ENCODE data around the gene LRRC3C. TPM values are rescaled to one million over a fixed set of nuclear protein-coding genes. Genes with fewer than 3 reads are reported as not detected.

The LRRC3C gene
- total RNA-seq, 1 donor from 2014 or later, result not detected

DNA sequence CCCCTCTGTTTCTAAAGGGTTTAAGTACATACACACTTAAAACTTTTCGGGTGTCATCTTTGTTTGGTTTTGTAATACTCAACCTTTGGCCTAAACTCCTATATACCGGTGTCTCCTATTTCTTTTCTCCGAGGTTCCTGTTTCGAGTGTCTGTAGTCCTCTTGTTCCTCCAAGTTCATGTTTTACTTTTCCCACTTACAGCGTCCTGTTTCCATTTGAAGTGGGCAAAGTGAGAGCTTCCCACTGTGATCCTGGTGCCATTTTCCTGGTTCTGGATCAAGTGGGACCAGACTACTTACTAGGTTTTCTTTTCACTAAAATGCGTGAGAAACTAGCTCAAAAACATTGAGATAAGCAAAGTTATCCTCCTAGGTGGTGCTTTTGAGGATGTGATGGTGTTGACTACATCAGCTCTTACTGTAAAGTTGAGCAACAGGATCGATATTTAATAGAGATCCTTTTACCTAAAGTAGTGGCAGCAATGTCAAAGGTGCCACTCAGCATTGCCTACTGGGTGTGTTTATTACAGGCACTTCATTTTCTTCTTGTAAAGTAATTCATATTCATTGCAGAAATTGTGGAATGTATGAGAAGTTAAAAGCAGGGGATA, 54.3 kb downstream of the LRRC3C start:
- peaks cover 29% of the 10 kb centered on the region for H3K4me1 Mint-ChIP-seq (ENCODE audit: unreplicated experiment)
- DNase-seq (ENCODE audit: extremely low spot score, unreplicated experiment), result no peak
- peaks cover 17% of the 10 kb centered on the region for H3K36me3 Mint-ChIP-seq (ENCODE audit: unreplicated experiment)
- peak overlapping the region; percentile 89 for H3K27ac Mint-ChIP-seq (ENCODE audit: unreplicated experiment)
- H3K4me3 Mint-ChIP-seq (ENCODE audit: unreplicated experiment), result peak overlapping the region; percentile 86
- H3K27me3 Mint-ChIP-seq (ENCODE audit: unreplicated experiment), result peaks cover 2% of the 10 kb centered on the region
- no peak for TF ChIP-seq CTCF (IDR thresholded peaks at IDR 0.05)
- no peaks in the 10 kb centered on the region for H3K9me3 Mint-ChIP-seq (ENCODE audit: unreplicated experiment)

DNA sequence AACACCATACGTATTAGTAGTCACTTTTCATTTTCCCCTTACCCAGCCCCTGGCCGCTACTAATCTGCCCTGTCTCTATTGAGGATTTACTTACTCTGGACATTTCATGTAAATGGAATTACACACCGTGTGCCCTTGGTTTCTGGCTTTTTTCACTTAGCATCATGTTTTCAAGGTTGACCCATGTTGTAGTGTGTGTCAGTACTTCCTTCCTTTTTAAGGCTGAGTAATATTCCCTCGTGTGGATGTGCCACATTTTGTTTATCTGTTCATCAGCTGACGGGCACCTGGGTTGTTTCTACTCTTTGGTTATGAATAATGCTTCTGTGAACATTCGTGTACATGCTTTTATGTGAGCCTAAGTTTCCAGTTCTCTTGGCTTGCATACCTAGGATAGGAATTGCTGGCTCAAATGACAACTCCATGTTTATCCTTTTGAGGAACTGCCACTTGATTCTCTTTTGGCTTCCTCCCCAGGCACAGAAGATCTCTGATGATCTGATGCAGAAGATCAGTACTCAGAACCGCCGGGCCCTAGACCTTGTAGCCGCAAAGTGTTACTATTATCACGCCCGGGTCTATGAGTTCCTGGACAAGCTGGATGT, 60.8 kb downstream of the LRRC3C start:
- no peak for DNase-seq (ENCODE audit: extremely low spot score, unreplicated experiment)
- H3K4me3 Mint-ChIP-seq (ENCODE audit: unreplicated experiment), result no peak overlapping the region
- H3K27me3 Mint-ChIP-seq (ENCODE audit: unreplicated experiment), result no peaks in the 10 kb centered on the region
- H3K4me1 Mint-ChIP-seq (ENCODE audit: unreplicated experiment), result peaks cover 2% of the 10 kb centered on the region
- H3K9me3 Mint-ChIP-seq (ENCODE audit: unreplicated experiment), result no peaks in the 10 kb centered on the region
- no peak overlapping the region for H3K27ac Mint-ChIP-seq (ENCODE audit: unreplicated experiment)
- TF ChIP-seq CTCF (IDR thresholded peaks at IDR 0.05), result no peak
- peaks cover 60% of the 10 kb centered on the region for H3K36me3 Mint-ChIP-seq (ENCODE audit: unreplicated experiment)

- Mint-ChIP-seq H3K4me1 (ENCODE audit: unreplicated experiment) (no peaks in the 10 kb centered on the region), H3K4me3 (ENCODE audit: unreplicated experiment) (no peak overlapping the region), H3K9me3 (ENCODE audit: unreplicated experiment) (no peaks in the 10 kb centered on the region), H3K27ac (ENCODE audit: unreplicated experiment) (no peak overlapping the region), H3K27me3 (ENCODE audit: unreplicated experiment) (no peaks in the 10 kb centered on the region), H3K36me3 (ENCODE audit: unreplicated experiment) (peaks cover 64% of the 10 kb centered on the region)
- TF ChIP-seq CTCF (IDR thresholded peaks at IDR 0.05), result no peak
- no peak for DNase-seq (ENCODE audit: extremely low spot score, unreplicated experiment)
These were observed 66.9 kb downstream of the LRRC3C start for GRCh38 chr17:39994448-39994847.

Other genes with a start within 250 kb of the LRRC3C start
- gene PGAP3, start 239.7 kb upstream of the LRRC3C start, total RNA-seq, result 33.8 and 35.3 TPM in 2 replicates
- 66.2 and 69.9 TPM in 2 replicates for gene ERBB2, start 227.7 kb upstream of the LRRC3C start, total RNA-seq
- gene MIEN1, start 197.2 kb upstream of the LRRC3C start, total RNA-seq, result 48.4 and 52.7 TPM in 2 replicates
- gene GRB7, start 189.8 kb upstream of the LRRC3C start, total RNA-seq, result 0.94 and 1.2 TPM in 2 replicates
- gene IKZF3, start 63.4 kb upstream of the LRRC3C start, total RNA-seq, result not detected in 2 replicates
- not detected in 2 replicates for gene ZPBP2, start 59.5 kb upstream of the LRRC3C start, total RNA-seq
- 9.6 and 10.2 TPM in 2 replicates for gene GSDMB, start 9.1 kb upstream of the LRRC3C start, total RNA-seq
- gene ORMDL3, start 131 bp upstream of the LRRC3C start, total RNA-seq, result 59.4 and 60.5 TPM in 2 replicates
- not detected in 2 replicates for gene GSDMA, start 35.3 kb downstream of the LRRC3C start, total RNA-seq
- gene PSMD3, start 53.1 kb downstream of the LRRC3C start, total RNA-seq, result 96.9 and 104 TPM in 2 replicates
- gene CSF3, start 87.7 kb downstream of the LRRC3C start, total RNA-seq, result not detected in 2 replicates
- gene MED24, start 126.7 kb downstream of the LRRC3C start, total RNA-seq, result 74.5 and 96.2 TPM in 2 replicates
- gene THRA, start 135.2 kb downstream of the LRRC3C start, total RNA-seq, result 44.6 and 46.3 TPM in 2 replicates
- gene NR1D1, start 172.9 kb downstream of the LRRC3C start, total RNA-seq, result 6.1 and 6.9 TPM in 2 replicates
- 85.9 and 86.8 TPM in 2 replicates for gene MSL1, start 194.2 kb downstream of the LRRC3C start, total RNA-seq
- 87.5 and 90.9 TPM in 2 replicates for gene CASC3, start 212.8 kb downstream of the LRRC3C start, total RNA-seq
- 5.7 and 6.8 TPM in 2 replicates for gene RAPGEFL1, start 249.7 kb downstream of the LRRC3C start, total RNA-seq

Data from osteocyte (in vitro differentiated cells).